HG03175 (cell line): ENCODE results near the gene ZNF668.
A peak's percentile ranks its signal among the peaks of the same experiment; 100 is the strongest.
"Not testable (repeated sequence)": the region's sequence is repeated elsewhere in the genome, so short reads cannot be mapped to it uniquely, and the experiment has no call there.

Source experiments
- ATAC-seq: cut with Tn5 transposase; IDR thresholded peaks from one replicate; pipeline ENCODE4 v1.9.1; 2021; ENCODE audit warnings: mild to moderate bottlenecking, moderate library complexity; ENCODE audit not compliant: unreplicated experiment

Gene ZNF668

GRCh38 chr16:31061126-31061812, 12.8 kb downstream of the ZNF668 start:
- ATAC-seq, result no peak

GRCh38 chr16:31055613-31056012, 18.4 kb downstream of the ZNF668 start:
- no peak for ATAC-seq

GRCh38 chr16:31052114-31052513, 21.9 kb downstream of the ZNF668 start:
- no peak for ATAC-seq

GRCh38 chr16:31050280-31051030, 23.6 kb downstream of the ZNF668 start:
- ATAC-seq, result no peak

- no peak for ATAC-seq
Measured at GRCh38 chr16:31043898-31044481, 30.1 kb downstream of the ZNF668 start.

GRCh38 chr16:31043352-31043751, 30.7 kb downstream of the ZNF668 start:
- no peak for ATAC-seq

GRCh38 chr16:31042866-31043265, 31.2 kb downstream of the ZNF668 start:
- no peak for ATAC-seq

- no peak for ATAC-seq
Measured at GRCh38 chr16:31038993-31039392, 35.0 kb downstream of the ZNF668 start.

- ATAC-seq, result no peak
Measured at GRCh38 chr16:31036691-31037090, 37.3 kb downstream of the ZNF668 start.

GRCh38 chr16:31033709-31034492, 40.1 kb downstream of the ZNF668 start:
- peak; percentile 48 for ATAC-seq

GRCh38 chr16:31032736-31033708, 41.0 kb downstream of the ZNF668 start, which contains the start of gene STX4:
Gene STX4, plus strand, starts transcription at chr16:31033558. Its CDS starts 248 bp downstream, at chr16:31033806.
- peak; percentile 74 for ATAC-seq

- no peak for ATAC-seq
Measured at GRCh38 chr16:31031276-31031675, 42.8 kb downstream of the ZNF668 start.

GRCh38 chr16:31029272-31029671, 44.8 kb downstream of the ZNF668 start:
- ATAC-seq, result no peak

GRCh38 chr16:31025339-31025738, 48.7 kb downstream of the ZNF668 start:
- ATAC-seq, result no peak

GRCh38 chr16:31023627-31024226, 50.3 kb downstream of the ZNF668 start:
- ATAC-seq, result no peak

GRCh38 chr16:31023252-31023602, 50.8 kb downstream of the ZNF668 start:
- no peak for ATAC-seq

- no peak for ATAC-seq
Measured at GRCh38 chr16:31022544-31023251, 51.3 kb downstream of the ZNF668 start.

- no peak for ATAC-seq
Measured at GRCh38 chr16:31020536-31020935, 53.5 kb downstream of the ZNF668 start.

- not testable (repeated sequence) for ATAC-seq
Measured at GRCh38 chr16:31017756-31018155, 56.3 kb downstream of the ZNF668 start.
